Astrocyte (in vitro differentiated cells and primary cell): ENCODE data around the gene OVOL2.

ENCODE experiments used
- CTCF ChIP-seq: IDR thresholded peaks from 2 replicates; pipeline ENCODE4 v1.5.1; 2011; ENCODE audit warnings: low read depth, mild to moderate bottlenecking, inconsistent platforms, low read length, moderate library complexity; ENCODE audit not compliant: insufficient read depth
- EZH2 ChIP-seq: IDR thresholded peaks from 2 replicates; pipeline ENCODE4 v1.6.1; 2012; ENCODE audit warnings: mild to moderate bottlenecking, low read length, inconsistent platforms; ENCODE audit not compliant: insufficient read depth

GRCh38 chr20:18007534-18008292, 50.0 kb downstream of the OVOL2 start:
- TF ChIP-seq CTCF (no peak), EZH2 (no peak)
